SK-N-SH treated with all-trans-retinoic acid at 6 μM for 48 hours (cell line): ENCODE data around the gene RGS2.

Experiments used
- ATAC-seq: fragments of 200-7000 bp; cut with Tn5 transposase; 3 replicates; pipeline ENCODE4 v1.9.1; 2020; ENCODE audit warnings: mild to moderate bottlenecking, moderate library complexity
- ARNTL ChIP-seq: fragments of 450-650 bp; formaldehyde crosslinking; IDR thresholded peaks from 2 replicates; pipeline ENCODE4 v1.5.0; 2020; ENCODE audit warnings: low read depth, mild to moderate bottlenecking, moderate library complexity, borderline replicate concordance
- BACH2 ChIP-seq: fragments of 250-450 bp; sonication (Bioruptor Pico); IDR thresholded peaks from 2 replicates; pipeline ENCODE4 v1.9.0; 2021; ENCODE audit warnings: mild to moderate bottlenecking, borderline replicate concordance
- CREB5 ChIP-seq: fragments of 250-450 bp; sonication (Bioruptor Pico); IDR thresholded peaks from 2 replicates; pipeline ENCODE4 v1.5.1; 2020; ENCODE audit warnings: low read depth, mild to moderate bottlenecking, moderate library complexity
- CSDC2 ChIP-seq: fragments of 250-450 bp; sonication (Bioruptor Pico); IDR thresholded peaks from 2 replicates; pipeline ENCODE4 v1.5.0; 2020; ENCODE audit warnings: mild to moderate bottlenecking, moderate library complexity
- CSRNP3 ChIP-seq: fragments of 250-450 bp; sonication (Bioruptor Pico); IDR thresholded peaks from 2 replicates; pipeline ENCODE4 v1.5.1; 2021; ENCODE audit warnings: mild to moderate bottlenecking, moderate library complexity
- ESRRG ChIP-seq: fragments of 250-450 bp; sonication (Bioruptor Pico); IDR thresholded peaks from 2 replicates; pipeline ENCODE4 v1.6.1; 2021; ENCODE audit warnings: mild to moderate bottlenecking
- GLIS3 ChIP-seq: fragments of 250-450 bp; sonication (Bioruptor Pico); IDR thresholded peaks from 2 replicates; pipeline ENCODE4 v1.5.0; 2020; ENCODE audit warnings: mild to moderate bottlenecking, moderate library complexity
- OSR1 ChIP-seq: fragments of 250-450 bp; sonication (Bioruptor Pico); IDR thresholded peaks from 2 replicates; pipeline ENCODE4 v1.8.0; 2022; ENCODE audit warnings: moderate library complexity, mild to moderate bottlenecking, inconsistent platforms
- PATZ1 ChIP-seq: fragments of 250-450 bp; sonication (Bioruptor Pico); IDR thresholded peaks from 2 replicates; pipeline ENCODE4 v1.8.0; 2020; ENCODE audit warnings: mild to moderate bottlenecking, moderate library complexity, borderline replicate concordance
- PPARA ChIP-seq: fragments of 250-450 bp; sonication (Bioruptor Pico); IDR thresholded peaks from 2 replicates; pipeline ENCODE4 v1.5.0; 2020; ENCODE audit warnings: mild to moderate bottlenecking, borderline replicate concordance
- RARB ChIP-seq: fragments of 250-450 bp; sonication (Bioruptor Pico); IDR thresholded peaks from 2 replicates; pipeline ENCODE4 v1.8.0; 2021; ENCODE audit warnings: mild to moderate bottlenecking, moderate library complexity
- TCF4 ChIP-seq: fragments of 250-450 bp; sonication (Bioruptor Pico); IDR thresholded peaks from 2 replicates; pipeline ENCODE4 v1.8.0; 2021; ENCODE audit warnings: mild to moderate bottlenecking, moderate library complexity, borderline replicate concordance
- TOX ChIP-seq: fragments of 250-450 bp; sonication (Bioruptor Pico); IDR thresholded peaks from 2 replicates; pipeline ENCODE4 v1.8.0; 2021; ENCODE audit warnings: mild to moderate bottlenecking, moderate library complexity, borderline replicate concordance
- TSHZ2 ChIP-seq: fragments of 250-450 bp; sonication (Bioruptor Pico); IDR thresholded peaks from 2 replicates; pipeline ENCODE4 v1.5.0; 2020; ENCODE audit warnings: mild to moderate bottlenecking, moderate library complexity
- ZC3H10 ChIP-seq: fragments of 250-450 bp; sonication (Bioruptor Pico); IDR thresholded peaks from 2 replicates; pipeline ENCODE4 v1.5.1; 2021; ENCODE audit warnings: mild to moderate bottlenecking, moderate library complexity
- ZFP3 ChIP-seq: fragments of 250-450 bp; sonication (Bioruptor Pico); IDR thresholded peaks from 2 replicates; pipeline ENCODE4 v1.5.0; 2020; ENCODE audit warnings: mild to moderate bottlenecking, moderate library complexity
- ZFP30 ChIP-seq: fragments of 450-650 bp; formaldehyde crosslinking; IDR thresholded peaks from 2 replicates; pipeline ENCODE4 v1.5.0; 2022; ENCODE audit warnings: mild to moderate bottlenecking, moderate library complexity
- ZNF70 ChIP-seq: fragments of 450-650 bp; formaldehyde crosslinking; IDR thresholded peaks from 2 replicates; pipeline ENCODE4 v1.5.0; 2020; ENCODE audit warnings: mild to moderate bottlenecking, moderate library complexity
- ZNF8 ChIP-seq: fragments of 450-650 bp; formaldehyde crosslinking; IDR thresholded peaks from 2 replicates; pipeline ENCODE4 v1.5.0; 2020; ENCODE audit warnings: mild to moderate bottlenecking, moderate library complexity

Gene RGS2

GRCh38 chr1:192801451-192801850 is 7.4 kb upstream of the RGS2 start:
- TF ChIP-seq CREB5 (CRISPR knock-in tag) (no peak), ZNF8 (no peak), PATZ1 (CRISPR knock-in tag) (no peak), ZFP30 (CRISPR knock-in tag) (no peak), TSHZ2 (CRISPR knock-in tag) (no peak), ESRRG (CRISPR knock-in tag) (no peak), CSDC2 (CRISPR knock-in tag) (no peak), ARNTL (no peak), BACH2 (CRISPR knock-in tag) (no peak), GLIS3 (CRISPR knock-in tag) (no peak), ZNF70 (CRISPR knock-in tag) (no peak), OSR1 (CRISPR knock-in tag) (no peak), PPARA (CRISPR knock-in tag) (no peak), ZFP3 (no peak), RARB (CRISPR knock-in tag) (no peak), ZC3H10 (CRISPR knock-in tag) (no peak)
- TF ChIP-seq, all 23 proteins: peak for 0
- ATAC-seq: no peak

GRCh38 chr1:192802406-192802805 is 6.4 kb upstream of the RGS2 start:
- no peak for TF ChIP-seq PATZ1 (CRISPR knock-in tag)
- ATAC-seq: no peak

- TF ChIP-seq ZFP3: no peak
- TF ChIP-seq TOX (CRISPR knock-in tag): no peak
- no peak for TF ChIP-seq TCF4 (CRISPR knock-in tag)
- no peak for TF ChIP-seq PPARA (CRISPR knock-in tag)
- no peak for TF ChIP-seq CREB5 (CRISPR knock-in tag)
- TF ChIP-seq CSDC2 (CRISPR knock-in tag): no peak
- TF ChIP-seq OSR1 (CRISPR knock-in tag): no peak
- ATAC-seq: no peak
Measured at GRCh38 chr1:192803501-192803900, 5.3 kb upstream of the RGS2 start.

- no peak for TF ChIP-seq CSRNP3 (CRISPR knock-in tag)
- TF ChIP-seq ARNTL: no peak
- peak; percentile 69 for TF ChIP-seq TOX (CRISPR knock-in tag)
- no peak for TF ChIP-seq PPARA (CRISPR knock-in tag)
- TF ChIP-seq, all 23 proteins: peak for 1
- no peak for ATAC-seq
Measured at GRCh38 chr1:192805832-192806323, 3.0 kb upstream of the RGS2 start.
